MCF 10A (cell line): ENCODE measurements around the gene EMC8. TPM values are rescaled to one million over a fixed set of nuclear protein-coding genes. Genes with fewer than 3 reads are reported as not detected.

ENCODE experiments used
- BruUV-seq: library from RNA; stranded (reverse); fragments of 400-500 nt; replicated peaks from 2 replicates; lab custom pipeline; 2021; lab: Mats Ljungman, UMichigan
- CTCF ChIA-PET: fragments of 300-600 bp; sonication (Branson Sonifier 250); formaldehyde crosslinking; extraction: SDS; loops from one replicate; lab custom pipeline; 2021; ENCODE audit warnings: antibody characterized with exemption, inconsistent platforms; lab: Yijun Ruan, JAX
- POLR2A ChIA-PET: fragments of 300-600, 350-650 bp; sonication (Branson Sonifier 250); formaldehyde crosslinking; extraction: SDS; loops from one replicate; lab custom pipeline; 2020; ENCODE audit warnings: antibody characterized with exemption, inconsistent platforms; lab: Yijun Ruan, JAX
- DNase-seq: peaks from one replicate; pipeline ENCODE4 v3.0.0-alpha.2; 2018; ENCODE audit not compliant: unreplicated experiment
- H3K27ac Mint-ChIP-seq: one replicate; pipeline ENCODE4 v1.8.0; 2022; ENCODE audit warnings: mild to moderate bottlenecking, low read depth, mixed read lengths; ENCODE audit not compliant: unreplicated experiment
- H3K27me3 Mint-ChIP-seq: one replicate; pipeline ENCODE4 v1.8.0; 2022; ENCODE audit warnings: mixed read lengths; ENCODE audit not compliant: insufficient read depth, unreplicated experiment
- H3K36me3 Mint-ChIP-seq: one replicate; pipeline ENCODE4 v1.8.0; 2022; ENCODE audit warnings: mild to moderate bottlenecking, moderate library complexity, mixed read lengths; ENCODE audit not compliant: insufficient read depth, unreplicated experiment
- H3K4me1 Mint-ChIP-seq: one replicate; pipeline ENCODE4 v1.8.0; 2022; ENCODE audit warnings: mixed read lengths; ENCODE audit not compliant: insufficient read depth, unreplicated experiment
- H3K4me3 Mint-ChIP-seq: one replicate; pipeline ENCODE4 v1.8.0; 2022; ENCODE audit warnings: mild to moderate bottlenecking, moderate library complexity, mixed read lengths; ENCODE audit not compliant: unreplicated experiment
- H3K9me3 Mint-ChIP-seq: one replicate; pipeline ENCODE4 v1.8.0; 2022; ENCODE audit warnings: mixed read lengths; ENCODE audit not compliant: unreplicated experiment
- CTCF ChIP-seq: fragments of 200-600 bp; IDR thresholded peaks from one replicate; pipeline ENCODE4 v1.8.0; 2022; ENCODE audit warnings: antibody characterized with exemption, mild to moderate bottlenecking; ENCODE audit not compliant: unreplicated experiment
- intact Hi-C: fragments of 100-400 bp; cut with micrococcal nuclease; formaldehyde crosslinking; loops from 2 replicates; pipeline ENCODE4 v1.14.1; 2022
- total RNA-seq: library from RNA; stranded (reverse); gene quantifications from 2 replicates; pipeline ENCODE4 v1.2.3, GENCODE V29; 2022

EMC8 gene
- total RNA-seq, 1 experiment from 2014 or later: 68.5 TPM

- CTCF ChIA-PET: no interaction called here
- Mint-ChIP-seq H3K27me3 (peaks cover 81% of the 10 kb centered on the region), H3K4me1 (no peaks in the 10 kb centered on the region), H3K27ac (no peak overlapping the region), H3K36me3 (no peaks in the 10 kb centered on the region), H3K9me3 (no peaks in the 10 kb centered on the region), H3K4me3 (no peak overlapping the region)
- POLR2A ChIA-PET: no interaction called here
- DNase-seq: no peak
- TF ChIP-seq CTCF: no peak
- intact Hi-C loops: no loop called here
- no TSS peak for BruUV-seq
Measured at GRCh38 chr16:85844169-85844481, 44.8 kb upstream of the EMC8 start.

- no peak for DNase-seq
- intact Hi-C loops: no loop called here
- H3K27ac Mint-ChIP-seq: no peak overlapping the region
- H3K9me3 Mint-ChIP-seq: no peaks in the 10 kb centered on the region
- no peak overlapping the region for H3K4me3 Mint-ChIP-seq
- TF ChIP-seq CTCF: no peak
- H3K36me3 Mint-ChIP-seq: no peaks in the 10 kb centered on the region
- H3K27me3 Mint-ChIP-seq: peaks cover 81% of the 10 kb centered on the region
- H3K4me1 Mint-ChIP-seq: no peaks in the 10 kb centered on the region
- ChIA-PET POLR2A (no interaction called here), CTCF (no interaction called here)
- no TSS peak for BruUV-seq
Measured at GRCh38 chr16:85843471-85844168, 44.3 kb upstream of the EMC8 start.

GRCh38 chr16:85842848-85843247 is 43.5 kb upstream of the EMC8 start:
- ChIA-PET POLR2A (no interaction called here), CTCF (interaction anchor here (0.6 to 1.5 kb wide), 2 partner anchors 21 to 222 kb away, joined by 3 to 6 read pairs; no protein-coding TSS in a partner anchor)
- no peaks in the 10 kb centered on the region for H3K4me1 Mint-ChIP-seq
- intact Hi-C loops: no loop called here
- no TSS peak for BruUV-seq
- no peak overlapping the region for H3K27ac Mint-ChIP-seq
- H3K9me3 Mint-ChIP-seq: no peaks in the 10 kb centered on the region
- TF ChIP-seq CTCF: no peak
- no peaks in the 10 kb centered on the region for H3K36me3 Mint-ChIP-seq
- peaks cover 79% of the 10 kb centered on the region for H3K27me3 Mint-ChIP-seq
- no peak overlapping the region for H3K4me3 Mint-ChIP-seq
- no peak for DNase-seq

- Mint-ChIP-seq H3K27ac (no peak overlapping the region), H3K4me1 (no peaks in the 10 kb centered on the region), H3K9me3 (no peaks in the 10 kb centered on the region), H3K27me3 (peaks cover 79% of the 10 kb centered on the region), H3K4me3 (no peak overlapping the region), H3K36me3 (no peaks in the 10 kb centered on the region)
- no TSS peak for BruUV-seq
- no peak for DNase-seq
- CTCF ChIA-PET: interaction anchor here (0.6 to 1.5 kb wide), 2 partner anchors 21 to 222 kb away, joined by 3 to 6 read pairs; no protein-coding TSS in a partner anchor
- intact Hi-C loops: no loop called here
- POLR2A ChIA-PET: no interaction called here
- TF ChIP-seq CTCF: no peak
Measured at GRCh38 chr16:85842435-85842834, 43.1 kb upstream of the EMC8 start.
